ENCODE data around the gene MYZAP. TPM values are rescaled to one million over a fixed set of nuclear protein-coding genes. Genes with fewer than 3 reads are reported as not detected.

MYZAP gene
- polyA plus RNA-seq, 1 donor from 2014 or later: not detected

- H3F3A ChIP-seq (ENCODE audit: insufficient read depth, low read length, poor library complexity, severe bottlenecking): no peaks in the 10 kb centered on the region
- H3K4me2 ChIP-seq (ENCODE audit: low read length): no peak overlapping the region
- H3K27ac ChIP-seq (ENCODE audit: low read length): no peak overlapping the region
- H3K9me2 ChIP-seq (ENCODE audit: insufficient read depth, low read length): no peaks in the 10 kb centered on the region
- H3K27me3 ChIP-seq (ENCODE audit: insufficient read depth, low read depth, low read length): no peaks in the 10 kb centered on the region
- no peaks in the 10 kb centered on the region for H3K36me3 ChIP-seq (ENCODE audit: insufficient read depth, low read length)
- no peaks in the 10 kb centered on the region for H4K20me1 ChIP-seq (ENCODE audit: insufficient read depth)
- no peaks in the 10 kb centered on the region for H3K9me3 ChIP-seq (ENCODE audit: low read length)
- no peak overlapping the region for H3K9ac ChIP-seq (ENCODE audit: low read length)
- no peak overlapping the region for H3K4me3 ChIP-seq (ENCODE audit: low read length)
- no peaks in the 10 kb centered on the region for H3K79me2 ChIP-seq (replicated peaks; ENCODE audit: insufficient read depth, low read length)
- TF ChIP-seq CTCF (IDR thresholded peaks at IDR 0.05; ENCODE audit: poor library complexity, severe bottlenecking): no peak
- TF ChIP-seq RAD21 (conservative IDR thresholded peaks at IDR 0.05): no peak
- no peak for TF ChIP-seq TAF1 (IDR thresholded peaks at IDR 0.05; ENCODE audit: low read depth)
- no peak for TF ChIP-seq MXI1 (conservative IDR thresholded peaks at IDR 0.05; ENCODE audit: poor library complexity, severe bottlenecking)
- TF ChIP-seq POLR2AphosphoS5 (IDR thresholded peaks at IDR 0.05): no peak
- no peak overlapping the region for H2AFZ ChIP-seq (ENCODE audit: low read depth, low read length)
Measured at GRCh38 chr15:57691082-57691481, 99.4 kb downstream of the MYZAP start.

GRCh38 chr15:57692709-57693108 is 101.0 kb downstream of the MYZAP start:
- Histone ChIP-seq H3K27me3 (ENCODE audit: insufficient read depth, low read depth, low read length) (no peaks in the 10 kb centered on the region), H3K4me3 (ENCODE audit: low read length) (no peak overlapping the region), H3F3A (ENCODE audit: insufficient read depth, low read length, poor library complexity, severe bottlenecking) (no peaks in the 10 kb centered on the region), H3K9me3 (ENCODE audit: low read length) (no peaks in the 10 kb centered on the region), H4K20me1 (ENCODE audit: insufficient read depth) (no peaks in the 10 kb centered on the region), H3K9me2 (ENCODE audit: insufficient read depth, low read length) (no peaks in the 10 kb centered on the region), H3K79me2 (replicated peaks; ENCODE audit: insufficient read depth, low read length) (no peaks in the 10 kb centered on the region), H3K9ac (ENCODE audit: low read length) (no peak overlapping the region), H3K4me2 (ENCODE audit: low read length) (no peak overlapping the region), H3K36me3 (ENCODE audit: insufficient read depth, low read length) (no peaks in the 10 kb centered on the region), H3K27ac (ENCODE audit: low read length) (no peak overlapping the region), H2AFZ (ENCODE audit: low read depth, low read length) (no peak overlapping the region)
- TF ChIP-seq SMC3 (conservative IDR thresholded peaks at IDR 0.05; ENCODE audit: poor library complexity): no peak
- no peak for TF ChIP-seq CTCF (IDR thresholded peaks at IDR 0.05; ENCODE audit: poor library complexity, severe bottlenecking)
- TF ChIP-seq RAD21 (conservative IDR thresholded peaks at IDR 0.05): no peak
- no peak for TF ChIP-seq POLR2AphosphoS5 (IDR thresholded peaks at IDR 0.05)
- TF ChIP-seq MXI1 (conservative IDR thresholded peaks at IDR 0.05; ENCODE audit: poor library complexity, severe bottlenecking): no peak

GRCh38 chr15:57694279-57694678 is 102.6 kb downstream of the MYZAP start:
- H3K9ac ChIP-seq (ENCODE audit: low read length): no peak overlapping the region

More at GRCh38 chr15:57694279-57694678, 102.6 kb downstream of the MYZAP start:
- no peaks in the 10 kb centered on the region for H3F3A ChIP-seq (ENCODE audit: insufficient read depth, low read length, poor library complexity, severe bottlenecking)
- H3K9me2 ChIP-seq (ENCODE audit: insufficient read depth, low read length): no peaks in the 10 kb centered on the region
- H3K4me2 ChIP-seq (ENCODE audit: low read length): no peak overlapping the region
- H4K20me1 ChIP-seq (ENCODE audit: insufficient read depth): no peaks in the 10 kb centered on the region
- H3K4me3 ChIP-seq (ENCODE audit: low read length): no peak overlapping the region
- no peak overlapping the region for H2AFZ ChIP-seq (ENCODE audit: low read depth, low read length)
- H3K36me3 ChIP-seq (ENCODE audit: insufficient read depth, low read length): no peaks in the 10 kb centered on the region
- TF ChIP-seq MXI1 (conservative IDR thresholded peaks at IDR 0.05; ENCODE audit: poor library complexity, severe bottlenecking) (no peak), RAD21 (conservative IDR thresholded peaks at IDR 0.05) (no peak), POLR2AphosphoS5 (IDR thresholded peaks at IDR 0.05) (no peak), CTCF (IDR thresholded peaks at IDR 0.05; ENCODE audit: poor library complexity, severe bottlenecking) (no peak), TAF1 (IDR thresholded peaks at IDR 0.05; ENCODE audit: low read depth) (no peak), EP300 (conservative IDR thresholded peaks at IDR 0.05; ENCODE audit: poor library complexity, severe bottlenecking) (no peak)
- TF ChIP-seq, protein P1, sequence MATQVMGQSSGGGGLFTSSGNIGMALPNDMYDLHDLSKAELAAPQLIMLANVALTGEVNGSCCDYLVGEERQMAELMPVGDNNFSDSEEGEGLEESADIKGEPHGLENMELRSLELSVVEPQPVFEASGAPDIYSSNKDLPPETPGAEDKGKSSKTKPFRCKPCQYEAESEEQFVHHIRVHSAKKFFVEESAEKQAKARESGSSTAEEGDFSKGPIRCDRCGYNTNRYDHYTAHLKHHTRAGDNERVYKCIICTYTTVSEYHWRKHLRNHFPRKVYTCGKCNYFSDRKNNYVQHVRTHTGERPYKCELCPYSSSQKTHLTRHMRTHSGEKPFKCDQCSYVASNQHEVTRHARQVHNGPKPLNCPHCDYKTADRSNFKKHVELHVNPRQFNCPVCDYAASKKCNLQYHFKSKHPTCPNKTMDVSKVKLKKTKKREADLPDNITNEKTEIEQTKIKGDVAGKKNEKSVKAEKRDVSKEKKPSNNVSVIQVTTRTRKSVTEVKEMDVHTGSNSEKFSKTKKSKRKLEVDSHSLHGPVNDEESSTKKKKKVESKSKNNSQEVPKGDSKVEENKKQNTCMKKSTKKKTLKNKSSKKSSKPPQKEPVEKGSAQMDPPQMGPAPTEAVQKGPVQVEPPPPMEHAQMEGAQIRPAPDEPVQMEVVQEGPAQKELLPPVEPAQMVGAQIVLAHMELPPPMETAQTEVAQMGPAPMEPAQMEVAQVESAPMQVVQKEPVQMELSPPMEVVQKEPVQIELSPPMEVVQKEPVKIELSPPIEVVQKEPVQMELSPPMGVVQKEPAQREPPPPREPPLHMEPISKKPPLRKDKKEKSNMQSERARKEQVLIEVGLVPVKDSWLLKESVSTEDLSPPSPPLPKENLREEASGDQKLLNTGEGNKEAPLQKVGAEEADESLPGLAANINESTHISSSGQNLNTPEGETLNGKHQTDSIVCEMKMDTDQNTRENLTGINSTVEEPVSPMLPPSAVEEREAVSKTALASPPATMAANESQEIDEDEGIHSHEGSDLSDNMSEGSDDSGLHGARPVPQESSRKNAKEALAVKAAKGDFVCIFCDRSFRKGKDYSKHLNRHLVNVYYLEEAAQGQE (IDR thresholded peaks at IDR 0.05; ENCODE audit: borderline replicate concordance): no peak
- H3K27me3 ChIP-seq (ENCODE audit: insufficient read depth, low read depth, low read length): no peaks in the 10 kb centered on the region
- no peaks in the 10 kb centered on the region for H3K79me2 ChIP-seq (replicated peaks; ENCODE audit: insufficient read depth, low read length)
- H3K9me3 ChIP-seq (ENCODE audit: low read length): no peaks in the 10 kb centered on the region
- H3K27ac ChIP-seq (ENCODE audit: low read length): no peak overlapping the region
